SK-N-SH (cell line): ENCODE results near the gene DLG3. TPM values are rescaled to one million over a fixed set of nuclear protein-coding genes. Genes with fewer than 3 reads are reported as not detected.
A peak's percentile ranks its signal among the peaks of the same experiment; 100 is the strongest.

Source experiments
- CTCF ChIA-PET: fragments of 300-600, 350-600 bp; formaldehyde crosslinking; extraction: SDS; loops from one replicate; lab custom pipeline; 2021; lab: Yijun Ruan, JAX
- POLR2A ChIA-PET: fragments of 350-600 bp; sonication (Branson Sonifier 250); formaldehyde crosslinking; extraction: SDS; loops from one replicate; lab custom pipeline; 2020; ENCODE audit warnings: antibody characterized with exemption, inconsistent platforms; lab: Yijun Ruan, JAX
- DNase-seq: peaks from one replicate; pipeline ENCODE4 v3.0.0; 2012
- H2AFZ ChIP-seq: fragments of 200-600 bp; sonication (generic); 2 replicates; pipeline ENCODE4 v1.8.1; 2016; ENCODE audit warnings: antibody characterized with exemption, mild to moderate bottlenecking, low read depth
- H3F3A ChIP-seq: fragments of 200-600 bp; sonication (generic); replicated peaks from 2 replicates; pipeline ENCODE3; 2016; ENCODE audit warnings: antibody characterized with exemption, mild to moderate bottlenecking; ENCODE audit not compliant: insufficient read depth
- H3K27ac ChIP-seq, 2 experiments: fragments of 200-500 bp in 1 of 2; fragments of 200-600 bp in 1 of 2; sonication (Bioruptor generic) in 1 of 2; sonication (generic), shearing (Covaris generic) in 1 of 2; 2 replicates each; pipeline versions ENCODE4 v1.5.1 to v1.6.1; 2014 to 2016; ENCODE audit warnings: low read depth in 2 of 2, inconsistent platforms in 1 of 2, low read length in 1 of 2, mild to moderate bottlenecking in 1 of 2, mixed read lengths in 1 of 2
- H3K27me3 ChIP-seq: fragments of 200-600 bp; sonication (generic), shearing (Covaris generic); 2 replicates; pipeline ENCODE4 v1.6.1; 2016; ENCODE audit warnings: mixed run types; ENCODE audit not compliant: insufficient read depth
- H3K36me3 ChIP-seq, 2 experiments: fragments of 200-500 bp in 1 of 2; fragments of 200-600 bp in 1 of 2; sonication (Bioruptor generic) in 1 of 2; sonication (generic) in 1 of 2; replicated peaks in 1 of 2; 2 replicates each; pipeline versions ENCODE3 to v1.5.1; 2014 to 2016; ENCODE audit warnings: low read length in 1 of 2, mild to moderate bottlenecking in 1 of 2; ENCODE audit not compliant: insufficient read depth in 2 of 2, control insufficient read depth in 1 of 2
- H3K4me1 ChIP-seq, 2 experiments: fragments of 200-500 bp in 1 of 2; fragments of 200-600 bp in 1 of 2; sonication (Bioruptor generic) in 1 of 2; sonication (generic), shearing (Covaris generic) in 1 of 2; 2 replicates each; pipeline versions ENCODE4 v1.5.1 to v1.6.1; 2014 to 2016; ENCODE audit warnings: low read depth in 1 of 2, low read length in 1 of 2, mixed run types in 1 of 2; ENCODE audit not compliant: insufficient read depth in 2 of 2, control insufficient read depth in 1 of 2
- H3K4me2 ChIP-seq: fragments of 200-600 bp; sonication (generic), shearing (Covaris generic); 2 replicates; pipeline ENCODE4 v1.6.1; 2017; ENCODE audit warnings: mixed run types
- H3K4me3 ChIP-seq, 2 experiments: fragments of 200-500 bp in 1 of 2; fragments of 200-600 bp in 1 of 2; sonication (Bioruptor generic) in 1 of 2; sonication (generic), shearing (Covaris generic) in 1 of 2; 2 replicates each; pipeline versions ENCODE4 v1.5.1 to v1.8.1; 2014 to 2016; ENCODE audit warnings: low read depth in 2 of 2, inconsistent platforms in 1 of 2, low read length in 1 of 2, mild to moderate bottlenecking in 1 of 2, mixed read lengths in 1 of 2, moderate library complexity in 1 of 2
- H3K79me2 ChIP-seq: fragments of 200-600 bp; sonication (generic); 2 replicates; pipeline ENCODE4 v1.8.1; 2017; ENCODE audit warnings: mild to moderate bottlenecking; ENCODE audit not compliant: insufficient read depth
- H3K9ac ChIP-seq: fragments of 200-600 bp; sonication (generic); 2 replicates; pipeline ENCODE4 v1.6.1; 2017; ENCODE audit warnings: mixed run types
- H3K9me2 ChIP-seq: fragments of 200-600 bp; sonication (generic); 2 replicates; pipeline ENCODE4 v1.6.1; 2017; ENCODE audit warnings: mixed run types
- H3K9me3 ChIP-seq: fragments of 200-600 bp; sonication (generic); 2 replicates; pipeline ENCODE4 v1.6.1; 2017; ENCODE audit warnings: mixed run types, mild to moderate bottlenecking, moderate library complexity
- H4K20me1 ChIP-seq: fragments of 200-600 bp; sonication (generic); 2 replicates; pipeline ENCODE4 v1.6.1; 2017; ENCODE audit warnings: mild to moderate bottlenecking, mixed run types; ENCODE audit not compliant: insufficient read depth
- CHD2 ChIP-seq: fragments of 150-350 bp; IDR thresholded peaks from 2 replicates; pipeline ENCODE4 v1.6.1; 2018; ENCODE audit warnings: low read length; ENCODE audit not compliant: partially characterized antibody
- CTCF ChIP-seq: fragments of 200-600 bp; sonication (generic); IDR thresholded peaks from 2 replicates; pipeline ENCODE4 v1.6.1; 2017; ENCODE audit warnings: antibody characterized with exemption, mild to moderate bottlenecking, moderate library complexity
- ELF1 ChIP-seq: IDR thresholded peaks from 2 replicates; pipeline ENCODE4 v1.4.0; 2012
- EZH2phosphoT487 ChIP-seq: fragments of 200-600 bp; sonication (generic); IDR thresholded peaks from 2 replicates; pipeline ENCODE4 v1.6.1; 2017; ENCODE audit warnings: low read depth, mixed run types, mild to moderate bottlenecking, antibody characterized with exemption, moderate library complexity, borderline replicate concordance
- GATA2 ChIP-seq: sonication (generic); formaldehyde crosslinking; IDR thresholded peaks from 2 replicates; pipeline ENCODE4 v1.5.0; 2020; ENCODE audit warnings: mild to moderate bottlenecking, missing genetic modification reagents
- JUND ChIP-seq: IDR thresholded peaks from 2 replicates; pipeline ENCODE4 v1.4.0; 2012
- MXI1 ChIP-seq: IDR thresholded peaks from 2 replicates; pipeline ENCODE4 v1.6.1; 2012; ENCODE audit warnings: mild to moderate bottlenecking, low read depth, low read length, improper control_type of control experiment
- NFIC ChIP-seq: IDR thresholded peaks from 2 replicates; pipeline ENCODE4 v1.4.0; 2012; ENCODE audit warnings: borderline replicate concordance
- SMC3 ChIP-seq: IDR thresholded peaks from 2 replicates; pipeline ENCODE4 v1.6.1; 2012; ENCODE audit warnings: low read depth, low read length, improper control_type of control experiment
- TAF1 ChIP-seq: IDR thresholded peaks from 2 replicates; pipeline ENCODE4 v1.6.1; 2012; ENCODE audit warnings: low read depth, mild to moderate bottlenecking, low read length, moderate library complexity, borderline replicate concordance
- TCF12 ChIP-seq: IDR thresholded peaks from 2 replicates; pipeline ENCODE4 v1.4.0; 2012
- USF1 ChIP-seq: IDR thresholded peaks from 2 replicates; pipeline ENCODE4 v1.4.0; 2012; ENCODE audit warnings: low read depth, borderline replicate concordance
- USF2 ChIP-seq: fragments of 150-350 bp; IDR thresholded peaks from 2 replicates; pipeline ENCODE4 v1.6.1; 2017; ENCODE audit warnings: antibody characterized with exemption, low read length, low read depth, borderline replicate concordance
- YY1 ChIP-seq: IDR thresholded peaks from 2 replicates; pipeline ENCODE4 v1.4.0; 2012; ENCODE audit warnings: low read depth, mild to moderate bottlenecking
- ZBTB33 ChIP-seq: IDR thresholded peaks from 2 replicates; pipeline ENCODE4 v1.4.0; 2012; ENCODE audit warnings: low read depth, borderline replicate concordance
- WGBS: methylation state at CpG from one replicate; pipeline ENCODE4 v1.1.6; 2017; ENCODE audit warnings: low lambda C conversion rate; 5-methylcytosine and 5-hydroxymethylcytosine counted together
- polyA plus RNA-seq, 3 experiments: library from polyadenylated mRNA; depleted of rRNA; stranded (reverse); fragments of >200 nt; gene quantifications; 2 replicates each; pipeline ENCODE4 v1.2.3, GENCODE V29; 2012

The DLG3 gene
- polyA plus RNA-seq, 1 of the 3 experiments (the other 2 are of a cell fraction) = 11.7 TPM

- Histone ChIP-seq H3K4me1 (peaks cover 0 to 4% of the 10 kb centered on the region in 2 experiments; a peak in 1 of 4 replicates), H3K4me2 (peak overlapping the region; percentile 37), H3K9me2 (no peaks in the 10 kb centered on the region), H3K9me3 (no peaks in the 10 kb centered on the region), H3K27me3 (peaks cover 2% of the 10 kb centered on the region; the same call in 1 of the 2 replicates), H3K9ac (no peak overlapping the region), H3K4me3 (peak overlapping the region; percentile 39 to 53; a peak in 3 of 4 replicates), H3F3A (no peaks in the 10 kb centered on the region), H2AFZ (0 out of 2 replicates have a peak overlapping the region, but pooled peaks have one; percentile 29), H3K27ac (no peak overlapping the region), H3K36me3 (no peaks in the 10 kb centered on the region), H4K20me1 (no peaks in the 10 kb centered on the region), H3K79me2 (no peaks in the 10 kb centered on the region)
- POLR2A ChIA-PET = no interaction called here
- CTCF ChIA-PET = interaction anchor here (0.8 to 2.9 kb wide), 5 partner anchors 9 to 213 kb away, joined by 3 to 11 read pairs (median 3); no protein-coding TSS in a partner anchor
- peak; percentile 64 for DNase-seq
- TF ChIP-seq SMC3 (0 out of 2 replicates have a peak, but pooled peaks have one; percentile 12), CTCF (peak; percentile 65), NFIC (peak; percentile 40; the same call in 1 of the 2 replicates), TCF12 (no peak), JUND (no peak)
- WGBS = 57% methylated on average over 14 of the region's 39 CpGs
Observed at GRCh38 chrX:70452143-70452733, 7.6 kb downstream of the DLG3 start.

- Histone ChIP-seq H3K79me2 (no peaks in the 10 kb centered on the region), H3K4me1 (peaks cover 0 to 4% of the 10 kb centered on the region in 2 experiments; a peak in 1 of 4 replicates), H3K9ac (no peak overlapping the region), H4K20me1 (no peaks in the 10 kb centered on the region), H3K27me3 (no peaks in the 10 kb centered on the region), H3K27ac (no peak overlapping the region), H3K4me3 (no peak overlapping the region), H2AFZ (no peak overlapping the region), H3K4me2 (no peak overlapping the region), H3K9me2 (no peaks in the 10 kb centered on the region), H3K9me3 (no peaks in the 10 kb centered on the region), H3K36me3 (no peaks in the 10 kb centered on the region), H3F3A (no peaks in the 10 kb centered on the region)
- ChIA-PET CTCF (interaction anchor here (1.3 to 3.6 kb wide), 3 partner anchors 8 to 212 kb away, joined by 4 to 16 read pairs (median 8); partner anchors contain the start of genes DLG3 and GDPD2), POLR2A (no interaction called here)
- TF ChIP-seq ELF1 (no peak), USF2 (no peak), NFIC (no peak), USF1 (no peak), GATA2 (no peak), CHD2 (no peak), CTCF (no peak), MXI1 (no peak), EZH2phosphoT487 (no peak), TAF1 (no peak), ZBTB33 (no peak), YY1 (no peak), JUND (no peak)
- 43% methylated on average over 5 of the region's 5 CpGs for WGBS
- DNase-seq = no peak
Observed at GRCh38 chrX:70453024-70453618, 8.5 kb downstream of the DLG3 start.
